Neural progenitor cell (in vitro differentiated cells): ENCODE measurements around the gene MYOG. TPM values are rescaled to one million over a fixed set of nuclear protein-coding genes. Genes with fewer than 3 reads are reported as not detected.

Source experiments
- DNase-seq: peaks from one replicate; pipeline ENCODE4 v3.0.0-alpha.2; 2016; ENCODE audit warnings: low spot score
- H2AFZ ChIP-seq: fragments of 200-600 bp; sonication (generic); replicated peaks from 2 replicates; pipeline ENCODE4 v1.6.1; 2016; ENCODE audit warnings: antibody characterized with exemption
- H3F3A ChIP-seq: fragments of 200-600 bp; sonication (generic); 2 replicates; pipeline ENCODE4 v1.6.1; 2016; ENCODE audit warnings: antibody characterized with exemption, low read depth
- H3K27ac ChIP-seq: fragments of 200-600 bp; sonication (generic); 2 replicates; pipeline ENCODE4 v1.5.1; 2016; ENCODE audit warnings: mild to moderate bottlenecking
- H3K27me3 ChIP-seq: fragments of 200-600 bp; sonication (generic); 2 replicates; pipeline ENCODE4 v1.6.1; 2016; ENCODE audit warnings: mild to moderate bottlenecking, moderate library complexity
- H3K36me3 ChIP-seq: fragments of 200-600 bp; sonication (generic); 2 replicates; pipeline ENCODE4 v1.5.1; 2016
- H3K4me1 ChIP-seq: fragments of 200-600 bp; sonication (generic); 2 replicates; pipeline ENCODE4 v1.6.1; 2016; ENCODE audit warnings: mixed run types
- H3K4me2 ChIP-seq: fragments of 200-600 bp; sonication (generic); 2 replicates; pipeline ENCODE4 v1.6.1; 2016
- H3K4me3 ChIP-seq: fragments of 200-600 bp; sonication (generic); 2 replicates; pipeline ENCODE4 v1.5.1; 2016
- H3K79me2 ChIP-seq: fragments of 200-600 bp; sonication (generic); 2 replicates; pipeline ENCODE4 v1.6.1; 2016; ENCODE audit warnings: low read depth
- H3K9ac ChIP-seq: fragments of 200-600 bp; sonication (generic); 2 replicates; pipeline ENCODE4 v1.6.1; 2016
- H3K9me3 ChIP-seq: fragments of 200-600 bp; sonication (generic); 2 replicates; pipeline ENCODE4 v1.5.1; 2016; ENCODE audit warnings: low read depth
- H4K20me1 ChIP-seq: fragments of 200-600 bp; sonication (generic); 2 replicates; pipeline ENCODE4 v1.6.1; 2016; ENCODE audit warnings: low read depth
- H3K27ac Mint-ChIP-seq: 3 replicates; pipeline ENCODE4 v1.8.0; 2021; ENCODE audit warnings: mixed read lengths
- H3K27me3 Mint-ChIP-seq: 2 replicates; pipeline ENCODE4 v1.8.0; 2022; ENCODE audit warnings: low read depth, mild to moderate bottlenecking, inconsistent platforms, moderate library complexity, mixed read lengths; ENCODE audit not compliant: insufficient read depth
- H3K36me3 Mint-ChIP-seq: 3 replicates; pipeline ENCODE4 v1.8.0; 2021; ENCODE audit warnings: mixed read lengths
- H3K4me1 Mint-ChIP-seq: 3 replicates; pipeline ENCODE4 v1.8.0; 2021; ENCODE audit warnings: mixed read lengths
- H3K4me3 Mint-ChIP-seq: 3 replicates; pipeline ENCODE4 v1.8.0; 2021; ENCODE audit warnings: mild to moderate bottlenecking, moderate library complexity, mixed read lengths
- H3K9me3 Mint-ChIP-seq: 3 replicates; pipeline ENCODE4 v1.8.0; 2020; ENCODE audit warnings: mixed read lengths
- CTCF ChIP-seq: fragments of 200-600 bp; sonication (generic); IDR thresholded peaks from 2 replicates; pipeline ENCODE4 v1.5.1; 2017; ENCODE audit warnings: antibody characterized with exemption, mild to moderate bottlenecking
- EZH2 ChIP-seq: fragments of 200-600 bp; sonication (generic); IDR thresholded peaks from 2 replicates; pipeline ENCODE4 v1.6.1; 2017; ENCODE audit warnings: antibody characterized with exemption, mild to moderate bottlenecking, moderate library complexity
- EZH2phosphoT487 ChIP-seq: fragments of 200-600 bp; sonication (generic); IDR thresholded peaks from 2 replicates; pipeline ENCODE4 v1.6.1; 2017; ENCODE audit warnings: antibody characterized with exemption
- total RNA-seq: library from RNA; depleted of rRNA; stranded (reverse); fragments of >200 nt; gene quantifications from 2 replicates; pipeline ENCODE4 v1.2.3, GENCODE V29; 2015; ENCODE audit warnings: low replicate concordance

MYOG gene
- total RNA-seq, 1 donor from 2014 or later = not detected

GRCh38 chr1:203054642-203055041 is 31.2 kb downstream of the MYOG start:
- DNase-seq = no peak
- H3F3A ChIP-seq = no peaks in the 10 kb centered on the region
- no peaks in the 10 kb centered on the region for H3K79me2 ChIP-seq
- H3K4me3 ChIP-seq = no peak overlapping the region
- no peak overlapping the region for H3K27ac ChIP-seq
- H3K27me3 ChIP-seq = no peaks in the 10 kb centered on the region
- H3K36me3 ChIP-seq = no peaks in the 10 kb centered on the region
- no peak overlapping the region for H3K27ac Mint-ChIP-seq
- no peak overlapping the region for H3K4me3 Mint-ChIP-seq
- no peak for TF ChIP-seq CTCF
- H3K27me3 Mint-ChIP-seq = no peaks in the 10 kb centered on the region
- H3K9ac ChIP-seq = no peak overlapping the region
- peaks cover 10% of the 10 kb centered on the region for H3K36me3 Mint-ChIP-seq
- H3K4me1 Mint-ChIP-seq = peaks cover 24% of the 10 kb centered on the region
- peaks cover 22% of the 10 kb centered on the region for H3K4me1 ChIP-seq
- H4K20me1 ChIP-seq = no peaks in the 10 kb centered on the region
- H3K9me3 ChIP-seq = no peaks in the 10 kb centered on the region
- no peak overlapping the region for H2AFZ ChIP-seq
- peak overlapping the region; percentile 41 for H3K4me2 ChIP-seq
- H3K9me3 Mint-ChIP-seq = no peaks in the 10 kb centered on the region

- Mint-ChIP-seq H3K27me3 (no peaks in the 10 kb centered on the region), H3K36me3 (peaks cover 10% of the 10 kb centered on the region), H3K4me3 (no peak overlapping the region), H3K27ac (no peak overlapping the region), H3K9me3 (no peaks in the 10 kb centered on the region), H3K4me1 (peaks cover 24% of the 10 kb centered on the region)
- no peak overlapping the region for H3K4me3 ChIP-seq
- TF ChIP-seq EZH2phosphoT487 (no peak), EZH2 (no peak), CTCF (no peak)
- H3K79me2 ChIP-seq = no peaks in the 10 kb centered on the region
- H3K36me3 ChIP-seq = no peaks in the 10 kb centered on the region
- DNase-seq = no peak
- no peak overlapping the region for H2AFZ ChIP-seq
- no peak overlapping the region for H3K4me2 ChIP-seq
- H3K9me3 ChIP-seq = no peaks in the 10 kb centered on the region
- no peak overlapping the region for H3K9ac ChIP-seq
- peaks cover 24% of the 10 kb centered on the region for H3K4me1 ChIP-seq
- no peaks in the 10 kb centered on the region for H4K20me1 ChIP-seq
- H3K27me3 ChIP-seq = no peaks in the 10 kb centered on the region
- no peak overlapping the region for H3K27ac ChIP-seq
- no peaks in the 10 kb centered on the region for H3F3A ChIP-seq
Observed at GRCh38 chr1:203054184-203054583, 31.6 kb downstream of the MYOG start.

GRCh38 chr1:203052601-203053000 is 33.2 kb downstream of the MYOG start:
- TF ChIP-seq EZH2phosphoT487 (no peak), CTCF (no peak), EZH2 (no peak)
- peaks cover under 1% of the 10 kb centered on the region for H3K27me3 Mint-ChIP-seq
- H3K4me3 ChIP-seq = no peak overlapping the region
- H3K9me3 Mint-ChIP-seq = no peaks in the 10 kb centered on the region
- no peaks in the 10 kb centered on the region for H3K79me2 ChIP-seq
- H4K20me1 ChIP-seq = no peaks in the 10 kb centered on the region
- H3F3A ChIP-seq = no peaks in the 10 kb centered on the region
- H3K36me3 ChIP-seq = no peaks in the 10 kb centered on the region
- no peak overlapping the region for H2AFZ ChIP-seq
- no peaks in the 10 kb centered on the region for H3K27me3 ChIP-seq
- DNase-seq = no peak
- H3K4me1 Mint-ChIP-seq = peaks cover 28% of the 10 kb centered on the region
- H3K27ac Mint-ChIP-seq = no peak overlapping the region
- peaks cover 15% of the 10 kb centered on the region for H3K36me3 Mint-ChIP-seq
- no peak overlapping the region for H3K9ac ChIP-seq
- no peak overlapping the region for H3K4me2 ChIP-seq
- no peak overlapping the region for H3K27ac ChIP-seq
- H3K9me3 ChIP-seq = no peaks in the 10 kb centered on the region
- H3K4me1 ChIP-seq = peaks cover 28% of the 10 kb centered on the region
- no peak overlapping the region for H3K4me3 Mint-ChIP-seq
